Mononuclear cell (primary cell): Measurements from ENCODE around the gene GRHL1. TPM values are rescaled to one million over a fixed set of nuclear protein-coding genes. Genes with fewer than 3 reads are reported as not detected.

Experiments used
- H3K27me3 ChIP-seq: 2 replicates; pipeline ENCODE4 v1.6.0; 2011; ENCODE audit warnings: low read length, control low read depth; ENCODE audit not compliant: insufficient read depth
- H3K4me1 ChIP-seq: 2 replicates; pipeline ENCODE4 v1.5.1; 2011; ENCODE audit warnings: mild to moderate bottlenecking, low read length, control low read depth; ENCODE audit not compliant: insufficient read depth
- H3K4me3 ChIP-seq: 2 replicates; pipeline ENCODE4 v1.5.1; 2011; ENCODE audit warnings: mild to moderate bottlenecking, low read length, moderate library complexity
- H3K9me3 ChIP-seq: 2 replicates; pipeline ENCODE4 v1.5.1; 2011; ENCODE audit warnings: low read depth, mild to moderate bottlenecking, control low read depth, low read length
- total RNA-seq: library from RNA; depleted of rRNA; stranded (reverse); fragments of >200 nt; gene quantifications from one replicate; pipeline ENCODE4 v1.2.3, GENCODE V29; 2012

Gene GRHL1
- total RNA-seq, 1 donor: 3.9 TPM

GRCh38 chr2:9975328-9975727 is 23.8 kb downstream of the GRHL1 start:
- no peak overlapping the region for H3K4me3 ChIP-seq
- H3K4me1 ChIP-seq: no peaks in the 10 kb centered on the region
- no peaks in the 10 kb centered on the region for H3K27me3 ChIP-seq
- no peaks in the 10 kb centered on the region for H3K9me3 ChIP-seq

- no peaks in the 10 kb centered on the region for H3K4me1 ChIP-seq
- no peaks in the 10 kb centered on the region for H3K27me3 ChIP-seq
- no peak overlapping the region for H3K4me3 ChIP-seq
- H3K9me3 ChIP-seq: no peaks in the 10 kb centered on the region
Measured at GRCh38 chr2:9975805-9976447, 24.4 kb downstream of the GRHL1 start.

DNA sequence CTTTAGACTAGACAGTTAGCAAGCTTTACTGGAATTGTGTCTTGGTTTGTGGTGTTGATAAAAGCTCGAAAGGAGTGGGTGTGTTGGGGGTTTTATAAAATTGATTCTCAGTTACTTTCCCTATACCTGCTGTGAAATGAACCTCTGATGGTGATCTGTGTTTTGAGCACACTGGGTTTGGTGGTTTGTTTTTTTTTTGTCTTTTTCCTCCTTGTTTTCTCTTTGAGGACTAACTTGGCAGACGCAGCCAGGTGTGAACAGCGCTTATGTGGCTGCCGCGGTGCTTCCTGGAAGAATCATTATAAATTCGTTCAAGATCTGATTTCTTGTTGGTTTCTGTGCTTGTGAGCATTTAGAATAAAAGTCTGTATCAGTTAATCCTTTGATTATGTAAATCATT is 28.5 kb downstream of the GRHL1 start:
- Histone ChIP-seq H3K4me1 (peaks cover 4% of the 10 kb centered on the region), H3K27me3 (no peaks in the 10 kb centered on the region), H3K4me3 (no peak overlapping the region), H3K9me3 (no peaks in the 10 kb centered on the region)

DNA sequence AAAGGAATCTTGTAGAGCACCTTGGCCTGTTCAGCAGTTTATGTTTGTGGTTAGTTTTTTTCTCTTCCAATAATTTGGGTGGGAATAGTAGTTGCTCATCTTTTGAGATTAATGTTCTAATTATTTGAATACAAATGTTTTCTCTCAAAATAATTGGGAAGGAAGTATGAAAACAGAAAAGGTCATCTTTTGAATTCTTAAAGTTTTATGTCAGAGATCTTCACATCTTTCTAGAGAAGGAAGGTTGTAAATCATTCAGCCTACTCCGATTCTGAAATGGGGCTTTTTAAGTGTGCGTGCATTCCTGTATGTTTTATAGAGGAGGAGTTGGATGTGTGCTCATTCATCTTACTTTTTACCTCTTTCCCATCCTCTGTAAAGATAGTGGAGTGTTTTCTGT is 29.0 kb downstream of the GRHL1 start:
- H3K4me3 ChIP-seq: no peak overlapping the region
- no peaks in the 10 kb centered on the region for H3K27me3 ChIP-seq
- peaks cover 4% of the 10 kb centered on the region for H3K4me1 ChIP-seq
- H3K9me3 ChIP-seq: no peaks in the 10 kb centered on the region

DNA sequence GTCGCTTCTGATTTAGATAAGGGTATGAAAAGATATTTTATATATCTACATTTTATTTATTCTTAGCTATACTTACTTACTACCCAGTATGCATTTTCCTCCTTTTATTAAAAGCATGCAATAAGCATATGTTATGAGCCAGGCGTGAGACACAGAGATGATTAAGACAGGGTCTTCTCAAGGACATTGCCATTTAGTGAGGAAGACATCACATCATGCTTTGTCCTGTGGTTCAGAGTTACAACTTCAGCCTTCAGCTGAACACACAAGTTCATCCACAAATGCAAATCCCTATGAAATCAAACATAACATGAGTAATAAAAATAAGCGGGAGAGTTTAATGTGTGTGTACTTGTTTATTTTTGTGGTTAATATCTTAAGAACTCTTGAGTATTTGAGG is 30.2 kb downstream of the GRHL1 start:
- H3K4me3 ChIP-seq: no peak overlapping the region
- no peaks in the 10 kb centered on the region for H3K9me3 ChIP-seq
- no peaks in the 10 kb centered on the region for H3K27me3 ChIP-seq
- peaks cover 4% of the 10 kb centered on the region for H3K4me1 ChIP-seq

- Histone ChIP-seq H3K27me3 (no peaks in the 10 kb centered on the region), H3K9me3 (no peaks in the 10 kb centered on the region), H3K4me3 (no peak overlapping the region), H3K4me1 (peaks cover 4% of the 10 kb centered on the region)
Measured at GRCh38 chr2:9982248-9982647, 30.8 kb downstream of the GRHL1 start.

GRCh38 chr2:9982891-9983290 is 31.4 kb downstream of the GRHL1 start:
- peaks cover 4% of the 10 kb centered on the region for H3K4me1 ChIP-seq
- H3K27me3 ChIP-seq: no peaks in the 10 kb centered on the region
- no peaks in the 10 kb centered on the region for H3K9me3 ChIP-seq
- no peak overlapping the region for H3K4me3 ChIP-seq

GRCh38 chr2:9983401-9984216 is 32.1 kb downstream of the GRHL1 start:
- no peaks in the 10 kb centered on the region for H3K27me3 ChIP-seq
- H3K9me3 ChIP-seq: no peaks in the 10 kb centered on the region
- peaks cover 4% of the 10 kb centered on the region for H3K4me1 ChIP-seq
- no peak overlapping the region for H3K4me3 ChIP-seq

DNA sequence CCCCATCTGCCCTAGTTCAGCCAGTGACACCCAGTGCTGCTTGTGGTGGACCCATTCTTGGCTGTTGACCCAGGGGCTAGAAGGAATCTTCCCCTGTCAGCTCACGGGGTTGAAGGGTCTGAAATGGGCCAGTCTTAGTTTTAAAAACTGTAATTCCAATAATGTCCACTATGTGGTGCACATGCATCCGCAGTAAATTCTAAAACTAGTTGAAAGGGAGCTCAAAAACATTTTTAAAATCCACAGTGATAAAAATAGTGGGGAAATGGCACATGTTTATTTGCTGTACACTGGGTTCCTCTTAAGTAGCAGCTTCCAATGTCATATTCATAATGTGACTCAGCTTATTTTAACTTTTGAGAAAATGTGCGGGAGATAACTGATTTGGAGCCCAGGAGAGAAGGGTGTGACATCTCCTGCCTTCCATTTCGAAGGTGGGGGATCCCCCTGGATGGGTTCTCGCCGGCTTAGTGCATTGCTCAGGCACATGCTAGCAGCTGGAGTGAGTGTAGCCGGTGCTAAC is 32.8 kb downstream of the GRHL1 start:
- Histone ChIP-seq H3K4me3 (no peak overlapping the region), H3K9me3 (no peaks in the 10 kb centered on the region), H3K4me1 (peaks cover 4% of the 10 kb centered on the region), H3K27me3 (no peaks in the 10 kb centered on the region)

- Histone ChIP-seq H3K4me3 (no peak overlapping the region), H3K9me3 (no peaks in the 10 kb centered on the region), H3K27me3 (no peaks in the 10 kb centered on the region), H3K4me1 (peaks cover 4% of the 10 kb centered on the region)
Measured at GRCh38 chr2:9984871-9985480, 33.5 kb downstream of the GRHL1 start.

DNA sequence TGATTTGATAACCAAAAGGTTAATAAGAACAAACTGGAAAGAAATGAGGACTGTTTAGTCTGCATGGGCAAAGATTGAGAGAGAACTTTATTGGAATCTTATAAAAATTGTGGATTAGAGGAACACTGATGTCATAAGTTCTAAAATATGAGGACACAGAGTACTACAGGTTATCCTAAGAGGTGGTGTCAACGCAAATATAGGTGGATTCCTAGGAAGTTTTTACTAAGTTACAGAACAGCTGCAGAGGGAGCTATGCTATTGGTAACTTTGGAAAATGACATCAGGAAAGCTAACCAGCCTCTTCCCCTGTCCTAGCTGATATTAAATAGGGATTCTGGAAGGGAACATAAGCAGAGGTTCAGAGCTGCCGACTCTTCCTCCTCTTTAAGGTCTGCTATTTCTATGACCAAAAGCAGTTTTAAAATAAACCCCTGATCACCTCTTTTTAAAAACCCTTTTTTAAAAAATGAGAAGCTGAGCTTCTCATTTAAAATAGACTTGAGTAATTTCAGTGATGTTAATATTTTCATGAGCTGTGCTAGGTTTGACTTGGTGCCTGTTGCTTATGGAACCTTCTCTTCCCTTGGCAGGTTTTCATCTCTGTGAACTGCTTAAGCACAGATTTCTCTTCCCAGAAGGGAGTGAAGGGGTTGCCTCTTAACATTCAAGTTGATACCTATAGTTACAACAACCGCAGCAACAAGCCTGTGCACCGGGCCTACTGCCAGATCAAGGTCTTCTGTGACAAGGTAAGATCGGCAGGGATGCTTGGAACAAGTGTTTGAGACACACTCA is 34.2 kb downstream of the GRHL1 start:
- no peak overlapping the region for H3K4me3 ChIP-seq
- H3K4me1 ChIP-seq: peaks cover 4% of the 10 kb centered on the region
- no peaks in the 10 kb centered on the region for H3K27me3 ChIP-seq
- no peaks in the 10 kb centered on the region for H3K9me3 ChIP-seq

DNA sequence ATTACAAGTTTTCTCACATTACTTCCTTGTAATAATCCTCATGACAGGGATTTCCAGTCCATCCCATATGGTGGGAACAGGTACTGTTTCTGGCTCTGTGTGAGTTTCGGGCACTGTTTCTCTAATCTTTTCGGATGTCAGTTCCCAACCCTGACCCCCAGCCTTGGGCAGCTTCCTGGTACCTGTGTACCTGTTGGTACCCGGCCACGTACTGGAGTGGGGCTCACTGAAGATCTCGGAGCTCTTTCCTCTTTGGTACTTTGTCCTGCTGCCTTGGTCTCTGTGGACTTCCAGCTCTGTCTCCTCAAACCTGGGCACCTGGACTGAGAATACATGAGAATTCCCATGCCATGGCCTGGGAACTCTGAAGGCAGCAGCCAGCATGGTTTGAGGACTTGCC is 36.8 kb downstream of the GRHL1 start:
- H3K4me1 ChIP-seq: peaks cover 4% of the 10 kb centered on the region
- no peak overlapping the region for H3K4me3 ChIP-seq
- no peaks in the 10 kb centered on the region for H3K9me3 ChIP-seq
- H3K27me3 ChIP-seq: no peaks in the 10 kb centered on the region

DNA sequence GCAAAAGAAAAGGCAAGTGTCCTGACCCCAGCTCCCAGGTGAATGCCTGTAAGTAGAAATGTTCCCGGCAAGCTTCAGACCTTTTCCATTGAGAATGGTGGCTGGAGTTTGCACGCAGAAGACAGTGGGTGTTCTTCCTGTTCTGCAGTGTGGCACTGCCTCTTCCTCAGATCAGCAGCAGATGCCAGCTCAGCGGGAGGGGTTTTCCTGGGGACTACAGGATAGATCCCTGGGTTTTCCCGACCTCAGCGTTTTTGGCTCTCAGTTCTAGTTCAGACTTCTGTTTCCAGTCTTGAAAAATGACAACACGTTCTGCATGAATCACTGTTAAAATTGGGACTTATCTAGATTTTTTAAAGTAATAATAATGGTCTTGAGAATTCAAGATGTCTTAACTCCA is 39.2 kb downstream of the GRHL1 start:
- no peaks in the 10 kb centered on the region for H3K27me3 ChIP-seq
- no peak overlapping the region for H3K4me3 ChIP-seq
- no peaks in the 10 kb centered on the region for H3K4me1 ChIP-seq
- no peaks in the 10 kb centered on the region for H3K9me3 ChIP-seq

DNA sequence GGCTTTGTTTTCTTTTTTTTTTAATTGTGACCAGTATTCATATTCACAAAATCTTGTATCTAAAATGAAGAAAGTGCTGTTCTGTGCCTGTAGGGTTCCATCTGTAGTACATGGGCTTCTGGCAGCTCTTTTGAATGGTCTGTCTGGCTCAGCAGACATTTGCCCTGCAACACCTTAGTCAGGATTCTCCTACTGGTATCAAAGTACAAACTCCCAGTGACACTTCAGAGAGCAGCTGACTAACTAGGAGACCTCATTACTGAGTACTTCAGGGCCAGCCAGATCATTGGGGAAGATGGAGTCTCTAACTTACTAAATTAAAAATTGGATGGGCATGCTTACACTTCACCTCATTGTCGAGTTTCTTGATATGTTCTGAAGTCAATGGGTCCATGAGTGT is 39.7 kb downstream of the GRHL1 start:
- H3K4me3 ChIP-seq: no peak overlapping the region
- no peaks in the 10 kb centered on the region for H3K27me3 ChIP-seq
- no peaks in the 10 kb centered on the region for H3K9me3 ChIP-seq
- H3K4me1 ChIP-seq: no peaks in the 10 kb centered on the region

DNA sequence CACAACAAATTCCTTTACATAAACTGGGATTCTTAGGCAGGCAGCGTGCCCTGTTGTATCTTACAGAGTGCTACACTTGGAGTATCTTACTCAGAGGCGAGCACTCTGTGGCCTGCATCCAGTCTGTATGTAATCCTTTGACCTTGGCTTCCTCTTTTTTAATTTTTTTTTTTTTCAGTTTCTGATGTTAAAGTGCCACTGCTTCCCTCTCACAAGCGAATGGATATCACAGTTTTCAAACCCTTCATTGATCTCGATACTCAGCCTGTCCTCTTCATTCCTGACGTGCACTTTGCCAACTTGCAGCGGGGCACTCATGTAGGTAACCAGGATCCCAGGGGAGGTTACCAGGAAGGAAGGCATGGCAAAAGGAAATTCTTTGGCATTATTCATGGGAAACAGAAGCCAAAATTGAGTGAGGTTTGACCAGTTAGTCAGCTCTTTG is 40.4 kb downstream of the GRHL1 start:
- Histone ChIP-seq H3K27me3 (no peaks in the 10 kb centered on the region), H3K4me3 (no peak overlapping the region), H3K9me3 (no peaks in the 10 kb centered on the region), H3K4me1 (no peaks in the 10 kb centered on the region)
